Measurements from ENCODE around the gene CLRN2. TPM values are rescaled to one million over a fixed set of nuclear protein-coding genes. Genes with fewer than 3 reads are reported as not detected.

CLRN2 gene
- total RNA-seq, 1 experiment from 2014 or later: not detected

DNA sequence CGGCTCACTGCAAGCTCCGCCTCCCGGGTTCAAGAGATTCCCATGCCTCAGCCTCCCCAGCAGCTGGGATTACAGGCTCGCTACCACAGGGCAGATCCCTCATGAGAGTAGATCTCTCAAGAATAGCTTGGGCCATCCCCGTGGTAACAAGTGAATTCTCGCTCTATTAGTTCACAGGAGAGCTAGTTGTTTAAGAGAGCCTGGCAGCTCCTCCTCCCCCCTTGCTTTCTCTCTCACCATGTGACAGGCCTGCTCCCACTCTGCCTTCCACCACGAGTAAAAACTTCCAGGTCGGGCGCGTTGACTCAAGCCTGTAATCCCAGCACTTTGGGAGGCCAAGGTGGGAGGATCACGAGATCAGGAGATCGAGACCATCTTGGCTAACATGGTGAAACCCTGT is 31.7 kb downstream of the CLRN2 start:
- no peak for DNase-seq (ENCODE audit: low read depth, low spot score)
- H3K36me3 ChIP-seq (ENCODE audit: control insufficient read depth, insufficient read depth, low read length): no peaks in the 10 kb centered on the region
- TF ChIP-seq POLR2AphosphoS5 (IDR thresholded peaks at IDR 0.05; ENCODE audit: low read depth, low read length) (no peak), CTCF (IDR thresholded peaks at IDR 0.05) (no peak), TCF7L2 (IDR thresholded peaks at IDR 0.05; ENCODE audit: low read depth, low read length) (no peak), SIN3A (IDR thresholded peaks at IDR 0.05; ENCODE audit: borderline replicate concordance, insufficient read depth, low read depth, low read length) (no peak), REST (IDR thresholded peaks at IDR 0.05; ENCODE audit: insufficient read depth in 1 of 2, low read depth in 2 of 2, low read length in 1 of 2) (no peak)
- H3K9me3 ChIP-seq (ENCODE audit: control insufficient read depth, insufficient read depth, low read depth, low read length): no peaks in the 10 kb centered on the region
- POLR2A ChIA-PET: no interaction called here
- in situ Hi-C loops (cut with HindIII; ENCODE audit: low pct_unique_long_range_greater_than_20kb, low sequenced_read_pairs): no loop called here
- no peak for ATAC-seq
- no peaks in the 10 kb centered on the region for H3K27me3 ChIP-seq (ENCODE audit: control insufficient read depth, insufficient read depth, low read length)
- H3K27ac ChIP-seq (ENCODE audit: low read length): no peak overlapping the region
- CTCF ChIA-PET: interaction anchor here (0.6 to 0.7 kb wide), 2 partner anchors 12 to 13 kb away, joined by 3 to 12 read pairs; no protein-coding TSS in a partner anchor
- H3K4me3 ChIP-seq (ENCODE audit: low read depth in 2 of 2, low read length in 2 of 2): no peak overlapping the region
- intact Hi-C loops (cut with micrococcal nuclease; ENCODE audit: unreplicated experiment): loop anchor here (5.0 to 10.0 kb wide), 3 partner anchors 86 to 1048 kb away; no protein-coding TSS in a partner anchor
- no TSS peak for BruUV-seq (replicated peaks)
- no peaks in the 10 kb centered on the region for H3K4me1 ChIP-seq (ENCODE audit: control insufficient read depth, insufficient read depth, low read length)

- H3K4me1 ChIP-seq (ENCODE audit: control insufficient read depth, insufficient read depth, low read length): no peaks in the 10 kb centered on the region
- POLR2A ChIA-PET: no interaction called here
- DNase-seq (ENCODE audit: low read depth, low spot score) (no peak), ATAC-seq (no peak)
- H3K9me3 ChIP-seq (ENCODE audit: control insufficient read depth, insufficient read depth, low read depth, low read length): no peaks in the 10 kb centered on the region
- H3K36me3 ChIP-seq (ENCODE audit: control insufficient read depth, insufficient read depth, low read length): no peaks in the 10 kb centered on the region
- H3K27me3 ChIP-seq (ENCODE audit: control insufficient read depth, insufficient read depth, low read length): no peaks in the 10 kb centered on the region
- BruUV-seq (replicated peaks): no TSS peak
- CTCF ChIA-PET: no interaction called here
- H3K27ac ChIP-seq (ENCODE audit: low read length): no peak overlapping the region
- no peak overlapping the region for H3K4me3 ChIP-seq (ENCODE audit: low read depth in 2 of 2, low read length in 2 of 2)
- intact Hi-C loops (cut with micrococcal nuclease; ENCODE audit: unreplicated experiment): no loop called here
- in situ Hi-C loops (cut with HindIII; ENCODE audit: low pct_unique_long_range_greater_than_20kb, low sequenced_read_pairs): no loop called here
- no peak for TF ChIP-seq CTCF (IDR thresholded peaks at IDR 0.05)
- TF ChIP-seq SIN3A (IDR thresholded peaks at IDR 0.05; ENCODE audit: borderline replicate concordance, insufficient read depth, low read depth, low read length): no peak
- no peak for TF ChIP-seq TCF7L2 (IDR thresholded peaks at IDR 0.05; ENCODE audit: low read depth, low read length)
- TF ChIP-seq REST (IDR thresholded peaks at IDR 0.05; ENCODE audit: insufficient read depth in 1 of 2, low read depth in 2 of 2, low read length in 1 of 2): no peak
- no peak for TF ChIP-seq POLR2AphosphoS5 (IDR thresholded peaks at IDR 0.05; ENCODE audit: low read depth, low read length)
Measured at GRCh38 chr4:17550549-17550948, 35.6 kb downstream of the CLRN2 start.
